Immature natural killer cell (primary cell): Measurements from ENCODE around the gene NIBAN1. TPM values are rescaled to one million over a fixed set of nuclear protein-coding genes. Genes with fewer than 3 reads are reported as not detected.

ENCODE experiments used
- DNase-seq, 3 donors: peaks; one replicate each; pipeline ENCODE4 v3.0.0; 2022; ENCODE audit warnings: mixed read lengths in 1 of 3
- H3K27ac Mint-ChIP-seq, 6 donors: one replicate each; pipeline ENCODE4 v1.8.0; 2020; ENCODE audit warnings: mixed read lengths in 6 of 6, mild to moderate bottlenecking in 5 of 6, inconsistent platforms in 4 of 6, moderate library complexity in 3 of 6
- H3K27me3 Mint-ChIP-seq, 3 donors: one replicate each; pipeline ENCODE4 v1.8.0; 2020 to 2021; ENCODE audit warnings: low read depth in 3 of 3, mild to moderate bottlenecking in 3 of 3, mixed read lengths in 3 of 3, moderate library complexity in 3 of 3, inconsistent platforms in 1 of 3
- H3K36me3 Mint-ChIP-seq, 3 donors: one replicate each; pipeline ENCODE4 v1.8.0; 2020; ENCODE audit warnings: mixed read lengths in 3 of 3, inconsistent platforms in 2 of 3, mild to moderate bottlenecking in 2 of 3
- H3K4me1 Mint-ChIP-seq, 2 donors: one replicate each; pipeline ENCODE4 v1.8.0; 2020; ENCODE audit warnings: inconsistent platforms in 2 of 2, mild to moderate bottlenecking in 2 of 2, mixed read lengths in 2 of 2, moderate library complexity in 1 of 2
- H3K4me3 Mint-ChIP-seq, 5 donors: one replicate each; pipeline ENCODE4 v1.8.0; 2020; ENCODE audit warnings: mild to moderate bottlenecking in 5 of 5, mixed read lengths in 5 of 5, inconsistent platforms in 3 of 5, moderate library complexity in 3 of 5
- H3K9me3 Mint-ChIP-seq, 6 donors: one replicate each; pipeline ENCODE4 v1.8.0; 2020; ENCODE audit warnings: mild to moderate bottlenecking in 6 of 6, mixed read lengths in 6 of 6, inconsistent platforms in 4 of 6, moderate library complexity in 3 of 6
- polyA plus RNA-seq, 3 donors: library from polyadenylated mRNA; unstranded; fragments of 300-500 nt; fragmentation: Illumina TruSeq; gene quantifications; one replicate each; pipeline ENCODE4 v1.2.3, GENCODE V29; 2021

The NIBAN1 gene
- polyA plus RNA-seq, 3 donors from 2014 or later: 6.3 to 24.7 (median 19.0) TPM

DNA sequence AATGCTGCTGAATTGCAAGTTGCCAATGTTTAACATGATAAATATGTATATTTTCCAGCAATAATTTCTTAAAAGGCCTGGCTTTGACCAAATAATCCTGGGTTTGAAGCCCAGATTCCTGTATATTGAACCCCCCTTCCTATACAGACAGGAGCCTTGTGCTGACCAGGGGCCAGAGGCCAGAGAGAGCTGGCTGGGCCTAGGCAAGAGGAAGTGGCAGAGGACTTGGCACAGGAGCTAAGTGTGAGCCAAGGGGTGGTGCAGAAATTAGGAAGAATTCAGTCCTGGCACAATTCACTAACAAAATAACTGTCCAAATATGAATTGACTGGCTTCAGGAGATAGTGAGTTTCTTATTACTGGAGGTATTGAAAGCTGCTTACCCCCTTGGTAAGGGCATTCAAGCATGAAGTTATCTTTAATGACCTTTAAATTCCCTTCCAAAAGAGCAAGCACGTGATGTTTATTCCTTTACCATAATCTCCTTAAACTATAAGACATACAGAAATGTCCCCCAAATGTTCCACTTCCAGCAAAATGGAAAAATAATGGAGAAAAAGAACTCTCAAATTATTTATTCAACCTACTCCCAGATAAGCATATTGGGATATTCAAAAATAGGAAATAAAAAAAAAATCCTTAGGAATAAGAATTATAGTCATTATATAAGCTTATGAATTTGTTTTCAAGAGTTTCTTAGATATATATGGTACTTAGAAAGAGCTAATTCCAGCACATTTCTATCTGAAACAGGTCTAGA lies 26.6 kb downstream of the NIBAN1 start:
- Mint-ChIP-seq H3K27me3 (no peaks in the 10 kb centered on the region), H3K27ac (peak overlapping the region in 1 of 6 donors; percentile 10), H3K4me3 (no peak overlapping the region), H3K4me1 (peaks cover 0 to 4% of the 10 kb centered on the region in 2 donors), H3K9me3 (peaks cover 0 to 2% (median 0%) of the 10 kb centered on the region in 6 donors), H3K36me3 (peaks cover 0 to 8% (median 7%) of the 10 kb centered on the region in 3 donors)
- DNase-seq: no peak

DNA sequence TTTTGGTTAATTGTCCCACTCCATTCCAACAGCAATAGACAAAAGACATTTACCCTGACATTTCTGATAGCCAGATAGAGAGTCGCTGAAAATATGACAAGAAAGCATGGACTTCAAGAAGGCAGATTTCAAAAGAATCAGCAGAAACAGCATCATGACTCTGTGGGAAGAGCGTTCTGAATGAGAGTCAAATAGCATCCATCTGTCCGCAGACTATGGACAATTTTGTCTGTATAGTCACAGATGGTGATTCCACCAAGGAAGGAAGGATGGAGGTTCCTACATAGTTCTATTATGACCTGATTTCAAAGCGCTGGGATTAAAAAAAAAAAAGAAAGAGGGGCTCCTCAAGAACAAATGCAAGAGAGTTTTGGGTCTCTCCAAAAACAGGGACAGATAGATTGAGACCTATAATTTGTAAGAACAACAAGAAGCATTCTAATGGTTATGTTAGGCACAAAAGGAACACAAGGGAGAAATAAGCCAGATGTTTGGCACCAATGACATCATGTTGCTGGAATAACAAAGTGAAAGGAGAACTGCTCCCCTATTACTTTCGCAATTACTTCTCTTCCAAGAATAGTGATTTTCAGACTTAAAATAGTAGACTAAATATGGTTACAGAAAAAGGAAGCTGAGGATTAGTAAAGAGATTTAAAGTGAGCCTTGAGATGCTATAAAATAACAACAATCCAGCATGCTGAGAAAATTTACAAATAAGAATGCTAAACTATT lies 28.5 kb downstream of the NIBAN1 start:
- Mint-ChIP-seq H3K4me1 (peaks cover 0 to 4% of the 10 kb centered on the region in 2 donors), H3K4me3 (no peak overlapping the region), H3K9me3 (peaks cover 0 to 2% (median 0%) of the 10 kb centered on the region in 6 donors), H3K27ac (peak overlapping the region in 1 of 6 donors; percentile 8), H3K36me3 (peaks cover 0 to 8% (median 8%) of the 10 kb centered on the region in 3 donors), H3K27me3 (no peaks in the 10 kb centered on the region)
- DNase-seq: no peak

DNA sequence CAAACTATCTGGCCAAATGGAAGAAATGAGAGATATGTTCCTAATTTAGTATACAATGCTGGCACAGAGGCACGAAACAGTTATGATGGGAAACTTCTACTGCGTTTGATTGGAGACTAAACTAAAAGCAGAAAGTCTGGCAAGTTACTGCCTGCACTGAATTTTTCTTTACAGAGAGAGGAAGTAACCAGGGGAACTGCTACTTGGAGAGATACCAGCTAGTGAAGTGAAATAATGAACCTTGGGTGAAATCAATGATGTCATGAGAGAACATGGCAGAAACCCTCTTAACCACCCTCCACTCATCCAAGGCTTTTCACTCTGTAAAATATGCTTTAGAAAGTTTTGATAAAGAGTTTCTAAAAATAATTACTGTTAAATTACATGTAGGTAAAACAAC lies 29.3 kb downstream of the NIBAN1 start:
- DNase-seq: no peak
- Mint-ChIP-seq H3K4me3 (no peak overlapping the region), H3K27me3 (no peaks in the 10 kb centered on the region), H3K27ac (no peak overlapping the region), H3K4me1 (peaks cover 0 to 4% of the 10 kb centered on the region in 2 donors), H3K9me3 (peaks cover 0 to 2% (median 0%) of the 10 kb centered on the region in 6 donors), H3K36me3 (peaks cover 0 to 11% (median 8%) of the 10 kb centered on the region in 3 donors)

DNA sequence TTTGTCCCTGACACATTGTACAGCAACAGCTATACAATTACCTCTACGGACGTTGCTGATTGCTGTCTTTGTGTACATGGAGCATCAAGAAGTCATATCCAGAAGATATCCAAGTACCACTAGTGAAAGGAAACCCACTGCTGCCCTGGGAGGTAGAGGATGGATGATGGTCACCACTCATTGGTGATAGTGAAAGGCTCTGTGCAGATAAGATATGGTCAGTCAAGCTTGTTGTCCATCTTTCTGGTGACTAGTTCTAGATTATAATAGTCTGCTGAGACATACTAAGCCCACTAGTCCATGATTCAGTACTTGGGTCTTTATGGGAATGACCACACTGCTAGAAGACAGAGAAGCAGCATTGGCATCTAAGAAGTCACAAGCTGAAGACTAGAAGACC lies 30.3 kb downstream of the NIBAN1 start:
- H3K27ac Mint-ChIP-seq: no peak overlapping the region
- peaks cover 0 to 2% (median 0%) of the 10 kb centered on the region in 6 donors for H3K9me3 Mint-ChIP-seq
- no peak for DNase-seq
- peaks cover 0 to 11% (median 8%) of the 10 kb centered on the region in 3 donors for H3K36me3 Mint-ChIP-seq
- no peak overlapping the region for H3K4me3 Mint-ChIP-seq
- H3K4me1 Mint-ChIP-seq: peaks cover 0 to 4% of the 10 kb centered on the region in 2 donors
- H3K27me3 Mint-ChIP-seq: no peaks in the 10 kb centered on the region

DNA sequence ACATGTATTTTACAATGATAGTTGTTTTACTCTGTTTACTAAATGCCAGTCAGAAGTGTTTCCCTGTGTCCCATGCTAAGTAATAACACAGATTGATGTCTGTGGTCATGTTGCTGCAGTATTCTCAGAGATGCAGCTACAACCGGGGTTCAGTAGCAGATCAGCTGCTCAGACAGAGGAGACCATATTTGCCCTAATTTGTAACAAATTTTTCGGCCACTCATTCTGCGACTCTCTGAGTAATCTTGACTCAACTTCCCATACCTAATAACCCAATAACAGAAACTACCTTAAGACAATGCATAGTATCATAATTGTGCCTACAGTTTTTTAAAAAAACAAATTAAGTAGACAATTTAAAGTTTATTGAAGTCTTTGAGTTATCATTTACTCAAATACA lies 32.6 kb downstream of the NIBAN1 start:
- Mint-ChIP-seq H3K9me3 (peaks cover 0 to 2% (median 0%) of the 10 kb centered on the region in 6 donors), H3K4me3 (no peak overlapping the region), H3K36me3 (peaks cover 0 to 11% (median 8%) of the 10 kb centered on the region in 3 donors), H3K4me1 (peaks cover 0 to 4% of the 10 kb centered on the region in 2 donors), H3K27me3 (no peaks in the 10 kb centered on the region), H3K27ac (no peak overlapping the region)
- no peak for DNase-seq

DNA sequence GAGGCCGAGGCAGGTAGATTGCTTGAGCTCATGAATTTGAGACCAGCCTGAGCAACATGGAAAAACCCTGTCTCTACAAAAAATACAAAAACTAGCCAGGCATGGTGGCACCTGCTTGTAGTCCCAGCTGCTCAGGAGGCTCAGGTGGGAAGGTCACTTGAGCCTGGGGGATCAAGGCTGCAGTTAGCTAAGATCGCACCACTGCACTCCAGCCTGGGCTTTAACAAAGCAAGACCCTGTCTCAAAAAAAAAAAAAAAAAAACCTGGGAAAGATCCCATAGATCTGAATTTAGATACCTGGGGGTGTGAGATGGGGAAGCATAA lies 32.9 kb downstream of the NIBAN1 start:
- peaks cover 0 to 4% of the 10 kb centered on the region in 2 donors for H3K4me1 Mint-ChIP-seq
- peaks cover 0 to 11% (median 7%) of the 10 kb centered on the region in 3 donors for H3K36me3 Mint-ChIP-seq
- H3K27ac Mint-ChIP-seq: no peak overlapping the region
- DNase-seq: no peak
- H3K9me3 Mint-ChIP-seq: peaks cover 0 to 2% (median 0%) of the 10 kb centered on the region in 6 donors
- no peaks in the 10 kb centered on the region for H3K27me3 Mint-ChIP-seq
- no peak overlapping the region for H3K4me3 Mint-ChIP-seq

DNA sequence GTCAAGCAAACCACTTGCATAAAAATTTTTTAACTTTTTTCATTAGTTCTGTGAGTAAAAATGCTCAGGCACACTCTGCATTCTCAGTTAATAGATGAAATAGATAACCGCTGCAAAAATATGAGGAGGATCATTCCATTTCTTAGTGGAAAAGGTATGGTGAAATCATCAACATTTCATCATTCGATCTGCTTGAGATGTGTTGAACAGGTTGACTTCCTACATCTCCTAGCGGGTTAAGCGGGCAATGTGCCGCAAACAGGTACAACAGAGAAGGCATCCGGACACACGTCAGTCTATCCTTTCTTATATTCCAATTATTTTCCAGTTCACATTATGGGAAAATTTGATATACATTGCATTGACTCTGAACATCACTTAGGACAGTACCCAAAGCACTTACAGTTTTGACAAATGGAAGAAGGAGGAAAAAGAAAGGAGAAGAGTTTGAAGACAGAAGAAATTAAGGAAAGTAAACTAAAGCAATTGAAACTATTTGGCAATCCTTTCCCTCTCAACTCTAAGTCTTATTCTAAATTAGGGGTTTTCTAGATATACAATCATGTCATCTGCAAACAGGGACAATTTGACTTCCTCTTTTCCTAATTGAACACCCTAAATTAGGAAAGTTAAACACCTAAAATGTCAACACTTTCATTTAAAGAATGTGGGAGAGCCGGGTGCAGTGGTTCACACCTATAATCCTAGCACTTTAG lies 33.5 kb downstream of the NIBAN1 start:
- H3K4me3 Mint-ChIP-seq: no peak overlapping the region
- no peak for DNase-seq
- H3K36me3 Mint-ChIP-seq: peaks cover 0 to 9% (median 3%) of the 10 kb centered on the region in 3 donors
- H3K4me1 Mint-ChIP-seq: peaks cover 0 to 4% of the 10 kb centered on the region in 2 donors
- no peaks in the 10 kb centered on the region for H3K27me3 Mint-ChIP-seq
- H3K27ac Mint-ChIP-seq: peak overlapping the region in 1 of 6 donors; percentile 65
- H3K9me3 Mint-ChIP-seq: peaks cover 0 to 2% (median 0%) of the 10 kb centered on the region in 6 donors

DNA sequence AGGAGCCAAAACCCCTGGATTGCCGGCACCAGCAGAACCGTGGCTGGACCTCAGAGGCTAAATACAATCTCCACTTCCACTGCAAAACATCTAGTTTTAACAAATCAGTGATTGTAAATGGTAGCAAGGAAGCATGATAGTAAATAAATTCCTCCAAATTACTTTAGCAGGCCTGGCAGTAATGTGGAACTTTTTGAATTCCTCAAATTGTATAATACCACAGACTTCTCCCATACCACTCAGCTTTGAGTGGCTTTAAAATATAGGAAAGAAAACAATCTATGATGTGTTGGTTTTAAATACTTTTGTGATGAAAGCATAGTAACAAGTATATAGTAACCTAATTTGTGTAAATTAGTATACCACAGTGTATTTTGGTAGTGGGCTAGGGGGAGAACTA lies 34.1 kb downstream of the NIBAN1 start:
- Mint-ChIP-seq H3K9me3 (peaks cover 0 to 2% (median 0%) of the 10 kb centered on the region in 6 donors), H3K27ac (no peak overlapping the region), H3K27me3 (no peaks in the 10 kb centered on the region), H3K4me1 (peaks cover 0 to 4% of the 10 kb centered on the region in 2 donors), H3K36me3 (peaks cover 0 to 8% (median 0%) of the 10 kb centered on the region in 3 donors), H3K4me3 (no peak overlapping the region)
- DNase-seq: no peak

DNA sequence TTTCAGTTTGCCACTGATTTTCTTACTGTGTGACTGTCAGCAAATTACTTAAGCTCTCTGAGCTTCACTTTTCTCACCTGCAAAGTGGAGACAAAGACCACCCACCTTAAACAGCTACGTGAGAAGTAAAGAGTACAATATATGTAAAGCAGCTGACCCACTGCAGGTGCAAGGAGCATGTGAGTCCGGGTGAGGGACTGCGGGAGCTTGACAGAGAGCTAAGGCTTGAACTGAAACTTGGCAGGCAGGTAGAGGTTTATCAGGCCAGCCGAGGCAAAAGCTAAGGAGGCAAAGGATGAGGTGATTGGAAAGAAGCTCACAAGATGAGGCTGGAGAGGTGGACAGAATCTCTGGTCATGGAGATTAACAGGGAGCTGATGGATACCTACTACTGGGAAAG lies 36.6 kb downstream of the NIBAN1 start:
- no peaks in the 10 kb centered on the region for H3K4me1 Mint-ChIP-seq
- peaks cover 0 to 4% (median 0%) of the 10 kb centered on the region in 6 donors for H3K9me3 Mint-ChIP-seq
- peak overlapping the region in 1 of 6 donors; percentile 13 for H3K27ac Mint-ChIP-seq
- H3K4me3 Mint-ChIP-seq: no peak overlapping the region
- peaks cover 0 to 2% (median 0%) of the 10 kb centered on the region in 3 donors for H3K27me3 Mint-ChIP-seq
- no peak for DNase-seq
- H3K36me3 Mint-ChIP-seq: peaks cover 0 to 15% (median 7%) of the 10 kb centered on the region in 3 donors

DNA sequence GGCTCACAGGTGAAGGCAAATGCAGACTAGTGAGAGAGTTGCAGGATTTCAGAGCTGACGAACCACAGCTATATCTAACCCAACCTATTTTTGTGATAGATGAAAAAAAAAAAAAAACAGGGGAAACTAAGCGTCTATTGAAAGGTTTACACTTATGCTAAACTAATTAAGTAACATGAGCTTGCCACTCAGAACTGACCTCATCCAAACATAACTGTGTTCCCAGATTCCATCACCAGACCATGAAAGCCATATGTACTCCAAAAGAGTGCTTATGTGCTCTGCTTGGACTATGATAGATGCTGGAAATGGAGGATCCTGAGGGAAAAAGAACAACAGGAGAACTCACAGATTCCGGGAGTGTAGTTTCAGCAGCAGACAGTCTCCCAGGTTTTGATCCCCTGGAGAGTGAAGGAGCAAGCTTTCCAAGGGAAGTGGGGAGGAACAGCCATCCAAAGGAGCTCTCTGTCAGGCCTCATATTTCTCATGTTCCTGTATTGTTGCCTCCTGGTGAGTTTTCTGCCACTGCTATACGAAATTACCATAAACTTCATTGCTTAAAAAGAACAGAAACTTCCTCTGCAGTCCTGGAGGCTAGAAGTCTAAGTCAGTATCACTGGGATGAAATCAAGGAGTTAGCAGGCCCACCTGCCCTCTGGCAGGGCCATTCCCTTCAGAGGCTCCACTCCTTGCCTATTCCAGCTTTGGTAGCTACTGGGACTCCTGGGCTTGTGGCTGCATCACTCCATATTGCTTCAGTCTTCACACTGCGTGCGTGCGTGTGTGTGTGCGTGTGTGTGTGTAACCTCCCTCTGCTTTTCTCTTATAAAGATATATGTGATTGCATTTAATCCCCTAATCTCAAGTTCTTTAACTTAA lies 38.1 kb downstream of the NIBAN1 start:
- Mint-ChIP-seq H3K9me3 (peaks cover 0 to 4% (median 0%) of the 10 kb centered on the region in 6 donors), H3K36me3 (peaks cover 0 to 15% (median 7%) of the 10 kb centered on the region in 3 donors), H3K4me1 (peaks cover 2 to 7% of the 10 kb centered on the region in 2 donors), H3K27ac (peak overlapping the region in 1 of 6 donors; percentile 62), H3K27me3 (peaks cover 0 to 2% (median 0%) of the 10 kb centered on the region in 3 donors), H3K4me3 (no peak overlapping the region)
- DNase-seq: no peak

DNA sequence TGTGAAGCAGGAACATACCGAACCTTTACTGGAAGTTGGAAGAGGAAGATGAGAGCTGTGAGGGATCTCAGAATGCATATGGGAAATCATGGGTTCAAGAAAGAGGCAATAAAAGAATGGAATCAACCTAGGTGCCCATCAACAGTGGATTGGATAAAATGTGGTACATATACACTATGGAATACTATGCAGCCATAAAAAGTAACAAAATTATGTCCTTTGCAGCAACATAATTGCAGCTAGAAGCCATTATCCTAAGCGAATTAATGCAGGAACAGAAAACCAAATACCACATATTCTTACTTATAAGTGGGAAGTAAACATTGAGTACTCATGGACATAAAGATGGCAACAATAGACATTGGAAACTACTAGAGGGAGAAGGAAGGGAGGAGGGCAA lies 40.4 kb downstream of the NIBAN1 start:
- no peak for DNase-seq
- H3K27me3 Mint-ChIP-seq: peaks cover 0 to 2% (median 0%) of the 10 kb centered on the region in 3 donors
- H3K27ac Mint-ChIP-seq: peak overlapping the region in 1 of 6 donors; percentile 8
- peaks cover 14 to 24% of the 10 kb centered on the region in 2 donors for H3K4me1 Mint-ChIP-seq
- peaks cover 0 to 11% (median 7%) of the 10 kb centered on the region in 3 donors for H3K36me3 Mint-ChIP-seq
- H3K4me3 Mint-ChIP-seq: no peak overlapping the region
- peaks cover 0 to 4% (median 0%) of the 10 kb centered on the region in 6 donors for H3K9me3 Mint-ChIP-seq

DNA sequence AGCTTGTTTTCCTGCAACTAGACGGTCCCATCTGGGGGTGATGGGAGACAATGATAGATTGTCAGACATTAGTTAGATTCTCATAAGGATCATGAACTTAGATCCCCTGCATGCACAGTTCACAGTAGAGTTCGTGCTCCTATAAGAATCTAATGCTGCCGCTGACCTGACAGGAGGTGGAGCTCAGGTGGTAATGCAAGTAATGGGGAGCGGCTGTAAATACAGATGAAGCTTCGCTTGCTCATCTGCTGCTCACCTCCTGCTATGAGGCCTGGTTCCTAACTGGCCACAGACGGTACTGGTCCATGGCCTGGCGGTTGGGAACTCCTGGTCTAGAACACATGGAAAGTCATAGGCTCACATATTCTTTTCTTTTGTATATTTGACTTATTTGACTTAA lies 42.0 kb downstream of the NIBAN1 start:
- peaks cover 0 to 4% (median 0%) of the 10 kb centered on the region in 6 donors for H3K9me3 Mint-ChIP-seq
- H3K4me3 Mint-ChIP-seq: no peak overlapping the region
- peaks cover 0 to 11% (median 7%) of the 10 kb centered on the region in 3 donors for H3K36me3 Mint-ChIP-seq
- H3K4me1 Mint-ChIP-seq: peaks cover 14 to 24% of the 10 kb centered on the region in 2 donors
- peaks cover 0 to 2% (median 0%) of the 10 kb centered on the region in 3 donors for H3K27me3 Mint-ChIP-seq
- DNase-seq: no peak
- H3K27ac Mint-ChIP-seq: no peak overlapping the region

DNA sequence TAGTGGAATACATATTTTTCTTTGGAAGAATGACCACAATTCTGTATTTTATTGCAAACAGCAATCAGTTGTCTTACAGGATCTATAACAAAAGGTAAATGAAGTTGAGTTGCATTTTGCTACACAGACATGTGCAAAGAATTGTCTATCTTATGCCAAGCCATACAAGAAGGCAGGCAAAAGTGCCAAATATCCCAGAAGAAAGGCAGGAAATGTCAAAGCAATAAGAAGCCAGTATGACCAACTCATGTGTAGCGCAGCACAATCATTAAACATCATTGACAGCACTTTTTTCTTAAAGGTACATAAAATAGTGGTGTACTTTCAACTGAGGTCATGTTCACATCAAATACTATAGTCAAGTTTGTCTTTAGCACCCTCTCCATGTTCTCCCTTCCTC lies 42.7 kb downstream of the NIBAN1 start:
- Mint-ChIP-seq H3K36me3 (peaks cover 7 to 14% (median 14%) of the 10 kb centered on the region in 3 donors), H3K27ac (peak overlapping the region in 1 of 6 donors; percentile 62), H3K9me3 (peaks cover 0 to 7% (median 0%) of the 10 kb centered on the region in 6 donors), H3K4me3 (no peak overlapping the region), H3K4me1 (peaks cover 14 to 24% of the 10 kb centered on the region in 2 donors), H3K27me3 (peaks cover 0 to 2% (median 0%) of the 10 kb centered on the region in 3 donors)
- DNase-seq: no peak
